OCI-LY7 (cell line): ENCODE results near the gene FAM120A.

Experiments
- EZH2phosphoT487 ChIP-seq: fragments of 200-600 bp; sonication (generic); IDR thresholded peaks from 2 replicates; pipeline ENCODE4 v1.6.1; 2018; ENCODE audit warnings: low read depth, borderline replicate concordance, mild to moderate bottlenecking, mixed run types, antibody characterized with exemption, low read length, moderate library complexity, mixed read lengths
- TF ChIP-seq, protein P1 (sequence below): fragments of 200-600 bp; sonication (generic); conservative IDR thresholded peaks from 2 replicates; pipeline ENCODE4 v1.5.1; 2014; ENCODE audit warnings: mild to moderate bottlenecking, antibody characterized with exemption, low read length, moderate library complexity, mixed read lengths

DNA sequence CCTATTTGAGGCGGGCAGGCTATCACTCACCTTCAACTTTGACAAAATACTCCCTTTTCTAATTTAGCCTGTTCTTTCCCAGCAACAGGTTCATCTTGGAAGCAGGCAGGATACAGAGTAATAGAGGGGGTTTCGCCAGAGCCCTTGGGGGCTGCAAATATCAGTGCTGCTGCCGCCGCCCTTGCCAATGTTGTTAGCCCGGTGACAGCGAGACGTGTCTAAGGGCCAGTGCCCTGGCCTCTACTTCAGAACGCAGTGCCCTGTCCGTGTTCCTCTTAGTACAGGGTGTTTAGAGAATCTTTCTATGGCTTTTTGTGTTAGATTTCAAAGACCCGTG is 1.2 kb downstream of the FAM120A start:
- TF ChIP-seq, protein P1, sequence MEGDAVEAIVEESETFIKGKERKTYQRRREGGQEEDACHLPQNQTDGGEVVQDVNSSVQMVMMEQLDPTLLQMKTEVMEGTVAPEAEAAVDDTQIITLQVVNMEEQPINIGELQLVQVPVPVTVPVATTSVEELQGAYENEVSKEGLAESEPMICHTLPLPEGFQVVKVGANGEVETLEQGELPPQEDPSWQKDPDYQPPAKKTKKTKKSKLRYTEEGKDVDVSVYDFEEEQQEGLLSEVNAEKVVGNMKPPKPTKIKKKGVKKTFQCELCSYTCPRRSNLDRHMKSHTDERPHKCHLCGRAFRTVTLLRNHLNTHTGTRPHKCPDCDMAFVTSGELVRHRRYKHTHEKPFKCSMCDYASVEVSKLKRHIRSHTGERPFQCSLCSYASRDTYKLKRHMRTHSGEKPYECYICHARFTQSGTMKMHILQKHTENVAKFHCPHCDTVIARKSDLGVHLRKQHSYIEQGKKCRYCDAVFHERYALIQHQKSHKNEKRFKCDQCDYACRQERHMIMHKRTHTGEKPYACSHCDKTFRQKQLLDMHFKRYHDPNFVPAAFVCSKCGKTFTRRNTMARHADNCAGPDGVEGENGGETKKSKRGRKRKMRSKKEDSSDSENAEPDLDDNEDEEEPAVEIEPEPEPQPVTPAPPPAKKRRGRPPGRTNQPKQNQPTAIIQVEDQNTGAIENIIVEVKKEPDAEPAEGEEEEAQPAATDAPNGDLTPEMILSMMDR, result no peak
- no peak for TF ChIP-seq EZH2phosphoT487
